IgD-negative memory B cell (primary cell): ENCODE measurements around the gene LIN37. TPM values are rescaled to one million over a fixed set of nuclear protein-coding genes. Genes with fewer than 3 reads are reported as not detected.

Experiments
- H3K27ac Mint-ChIP-seq, 3 donors: one replicate each; pipeline ENCODE4 v1.8.0; 2020 to 2022; ENCODE audit warnings: mild to moderate bottlenecking in 3 of 3, mixed read lengths in 3 of 3, moderate library complexity in 1 of 3
- H3K27me3 Mint-ChIP-seq: one replicate; pipeline ENCODE4 v1.8.0; 2021; ENCODE audit warnings: mixed read lengths
- H3K36me3 Mint-ChIP-seq: one replicate; pipeline ENCODE4 v1.8.0; 2020; ENCODE audit warnings: mild to moderate bottlenecking, mixed read lengths
- H3K4me1 Mint-ChIP-seq, 3 donors: one replicate each; pipeline ENCODE4 v1.8.0; 2020 to 2022; ENCODE audit warnings: mixed read lengths in 3 of 3, mild to moderate bottlenecking in 1 of 3
- H3K4me3 Mint-ChIP-seq, 4 donors: one replicate each; pipeline ENCODE4 v1.8.0; 2020 to 2022; ENCODE audit warnings: mild to moderate bottlenecking in 4 of 4, mixed read lengths in 4 of 4, moderate library complexity in 3 of 4
- H3K9me3 Mint-ChIP-seq, 3 donors: one replicate each; pipeline ENCODE4 v1.8.0; 2020 to 2021; ENCODE audit warnings: mixed read lengths in 3 of 3, mild to moderate bottlenecking in 1 of 3
- polyA plus RNA-seq: library from polyadenylated mRNA; unstranded; fragments of 300-500 nt; fragmentation: Illumina TruSeq; gene quantifications from one replicate; pipeline ENCODE4 v1.2.3, GENCODE V29; 2021

The LIN37 gene
- polyA plus RNA-seq, 1 donor from 2014 or later: 8.2 TPM

- peak overlapping the region in 1 of 3 donors; percentile 48 for H3K27ac Mint-ChIP-seq
- no peak overlapping the region for H3K4me3 Mint-ChIP-seq
Measured at GRCh38 chr19:35725216-35725861, 23.0 kb upstream of the LIN37 start.

GRCh38 chr19:35727053-35727955 is 21.1 kb upstream of the LIN37 start:
- Mint-ChIP-seq H3K27ac (peak overlapping the region in 1 of 3 donors; percentile 46), H3K9me3 (no peaks in the 10 kb centered on the region), H3K4me3 (no peak overlapping the region), H3K27me3 (no peaks in the 10 kb centered on the region), H3K4me1 (no peaks in the 10 kb centered on the region), H3K36me3 (peaks cover 4% of the 10 kb centered on the region)

More at GRCh38 chr19:35725216-35725861, 23.0 kb upstream of the LIN37 start:
- peaks cover 0 to 1% (median 0%) of the 10 kb centered on the region in 3 donors for H3K4me1 Mint-ChIP-seq
- no peaks in the 10 kb centered on the region for H3K27me3 Mint-ChIP-seq
- peaks cover 4% of the 10 kb centered on the region for H3K36me3 Mint-ChIP-seq
- H3K9me3 Mint-ChIP-seq: no peaks in the 10 kb centered on the region

GRCh38 chr19:35727956-35728706 is 20.2 kb upstream of the LIN37 start:
- Mint-ChIP-seq H3K4me3 (peak overlapping the region in 1 of 4 donors; percentile 65), H3K36me3 (peaks cover 4% of the 10 kb centered on the region), H3K27me3 (no peaks in the 10 kb centered on the region), H3K9me3 (no peaks in the 10 kb centered on the region), H3K4me1 (no peaks in the 10 kb centered on the region), H3K27ac (no peak overlapping the region)

- Mint-ChIP-seq H3K4me3 (no peak overlapping the region), H3K9me3 (no peaks in the 10 kb centered on the region), H3K36me3 (peaks cover 4% of the 10 kb centered on the region), H3K27ac (no peak overlapping the region), H3K27me3 (no peaks in the 10 kb centered on the region), H3K4me1 (no peaks in the 10 kb centered on the region)
Measured at GRCh38 chr19:35729021-35729420, 19.4 kb upstream of the LIN37 start.

GRCh38 chr19:35729763-35730162 is 18.6 kb upstream of the LIN37 start:
- H3K27ac Mint-ChIP-seq: no peak overlapping the region
- H3K4me1 Mint-ChIP-seq: no peaks in the 10 kb centered on the region
- H3K4me3 Mint-ChIP-seq: no peak overlapping the region
- no peaks in the 10 kb centered on the region for H3K27me3 Mint-ChIP-seq
- peaks cover 4% of the 10 kb centered on the region for H3K36me3 Mint-ChIP-seq
- H3K9me3 Mint-ChIP-seq: no peaks in the 10 kb centered on the region

- H3K27ac Mint-ChIP-seq: peak overlapping the region in 1 of 3 donors; percentile 53
Measured at GRCh38 chr19:35730326-35730725, 18.1 kb upstream of the LIN37 start.

GRCh38 chr19:35731353-35731752 is 17.0 kb upstream of the LIN37 start:
- H3K27me3 Mint-ChIP-seq: no peaks in the 10 kb centered on the region
- peaks cover 0 to under 1% (median under 1%) of the 10 kb centered on the region in 3 donors for H3K4me1 Mint-ChIP-seq
- H3K4me3 Mint-ChIP-seq: peak overlapping the region in 1 of 4 donors; percentile 75
- peaks cover 3% of the 10 kb centered on the region for H3K36me3 Mint-ChIP-seq
- H3K27ac Mint-ChIP-seq: peak overlapping the region in 1 of 3 donors; percentile 95
- H3K9me3 Mint-ChIP-seq: no peaks in the 10 kb centered on the region

More at GRCh38 chr19:35730326-35730725, 18.1 kb upstream of the LIN37 start:
- H3K4me3 Mint-ChIP-seq: no peak overlapping the region
- H3K9me3 Mint-ChIP-seq: no peaks in the 10 kb centered on the region
- H3K36me3 Mint-ChIP-seq: peaks cover 4% of the 10 kb centered on the region
- H3K27me3 Mint-ChIP-seq: no peaks in the 10 kb centered on the region
- no peaks in the 10 kb centered on the region for H3K4me1 Mint-ChIP-seq

GRCh38 chr19:35731779-35732405 is 16.5 kb upstream of the LIN37 start:
- peaks cover 2% of the 10 kb centered on the region for H3K36me3 Mint-ChIP-seq
- H3K4me1 Mint-ChIP-seq: peaks cover 0 to 5% (median 4%) of the 10 kb centered on the region in 3 donors
- no peak overlapping the region for H3K4me3 Mint-ChIP-seq
- no peaks in the 10 kb centered on the region for H3K27me3 Mint-ChIP-seq
- no peak overlapping the region for H3K27ac Mint-ChIP-seq
- no peaks in the 10 kb centered on the region for H3K9me3 Mint-ChIP-seq

- no peak overlapping the region for H3K27ac Mint-ChIP-seq
- no peaks in the 10 kb centered on the region for H3K27me3 Mint-ChIP-seq
- H3K4me1 Mint-ChIP-seq: peaks cover 3 to 9% (median 9%) of the 10 kb centered on the region in 3 donors
- H3K9me3 Mint-ChIP-seq: no peaks in the 10 kb centered on the region
- peaks cover under 1% of the 10 kb centered on the region for H3K36me3 Mint-ChIP-seq
- H3K4me3 Mint-ChIP-seq: no peak overlapping the region
Measured at GRCh38 chr19:35732540-35733179, 15.7 kb upstream of the LIN37 start.

GRCh38 chr19:35733180-35734125 is 14.9 kb upstream of the LIN37 start:
- no peaks in the 10 kb centered on the region for H3K36me3 Mint-ChIP-seq
- peaks cover 4 to 9% (median 9%) of the 10 kb centered on the region in 3 donors for H3K4me1 Mint-ChIP-seq

GRCh38 chr19:35734273-35734672 is 14.1 kb upstream of the LIN37 start:
- Mint-ChIP-seq H3K4me3 (peak overlapping the region in 1 of 4 donors; percentile 61), H3K4me1 (peaks cover 4 to 12% (median 9%) of the 10 kb centered on the region in 3 donors), H3K27ac (peak overlapping the region in 2 of 3 donors; percentile 45 to 53), H3K9me3 (no peaks in the 10 kb centered on the region), H3K27me3 (no peaks in the 10 kb centered on the region), H3K36me3 (no peaks in the 10 kb centered on the region)

More at GRCh38 chr19:35733180-35734125, 14.9 kb upstream of the LIN37 start:
- Mint-ChIP-seq H3K9me3 (no peaks in the 10 kb centered on the region), H3K27me3 (no peaks in the 10 kb centered on the region), H3K27ac (peak overlapping the region in 1 of 3 donors; percentile 53), H3K4me3 (no peak overlapping the region)

- Mint-ChIP-seq H3K4me1 (peaks cover 4 to 12% (median 12%) of the 10 kb centered on the region in 3 donors), H3K27ac (peak overlapping the region in 2 of 3 donors; percentile 45 to 53), H3K36me3 (no peaks in the 10 kb centered on the region), H3K27me3 (no peaks in the 10 kb centered on the region), H3K9me3 (no peaks in the 10 kb centered on the region), H3K4me3 (peak overlapping the region in 1 of 4 donors; percentile 61)
Measured at GRCh38 chr19:35734889-35735288, 13.5 kb upstream of the LIN37 start.
